Measurements from ENCODE around the gene PNCK.

DNA sequence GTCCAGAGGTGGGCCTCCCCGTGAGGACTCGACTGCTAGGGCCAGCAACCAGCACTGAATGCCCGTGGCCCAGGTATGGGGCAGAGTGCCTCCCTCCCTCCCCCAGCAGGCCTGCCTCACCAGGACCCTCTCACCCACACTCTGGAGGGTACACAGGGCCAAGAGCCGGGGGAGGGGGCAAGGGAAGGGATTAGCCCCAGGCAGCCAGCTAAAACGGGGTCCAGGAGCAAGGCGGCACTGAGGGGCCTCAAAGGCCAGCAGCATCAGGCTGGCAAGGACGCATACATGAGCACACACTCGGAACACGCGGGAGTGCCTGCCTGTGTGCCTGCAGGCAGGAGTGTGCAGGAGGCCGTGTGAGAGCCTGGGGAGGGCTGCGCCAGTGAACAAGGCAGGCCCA, 44.9 kb downstream of the PNCK start:
- TF ChIP-seq SUZ12 (IDR thresholded peaks at IDR 0.05; ENCODE audit: extremely low read depth, insufficient read depth, insufficient read length) (no peak), YY1 (IDR thresholded peaks at IDR 0.05; ENCODE audit: insufficient read depth, insufficient read length) (no peak), ZNF274 (IDR thresholded peaks at IDR 0.05; ENCODE audit: low read depth, low read length) (no peak)

Data from NT2/D1 (cell line).